Measurements from ENCODE around the gene TAP1. TPM values are rescaled to one million over a fixed set of nuclear protein-coding genes. Genes with fewer than 3 reads are reported as not detected.
"Not testable (repeated sequence)": the region's sequence is repeated elsewhere in the genome, so short reads cannot be mapped to it uniquely, and the experiment has no call there.

Gene TAP1
- total RNA-seq, 1 experiment from 2014 or later, result 13.6 TPM

DNA sequence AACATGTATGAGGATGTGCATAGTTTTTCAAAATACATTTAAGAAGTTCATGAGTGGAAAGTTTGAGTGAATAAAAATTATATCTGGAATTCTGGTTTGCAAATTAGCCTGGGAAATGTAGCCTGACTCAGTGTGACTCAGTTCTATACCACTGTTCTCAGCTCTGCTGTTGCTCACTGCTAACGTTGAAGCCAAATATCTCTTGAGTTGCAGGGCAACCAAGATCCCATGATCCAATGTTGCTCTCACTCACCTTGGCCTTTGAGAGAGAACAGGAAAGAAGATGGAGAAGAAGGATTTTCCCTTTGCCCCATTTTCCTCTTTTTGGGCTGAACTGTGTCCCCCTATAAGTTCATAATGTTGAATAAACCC is 29.4 kb upstream of the TAP1 start:
- DNase-seq (ENCODE audit: low spot score), result no peak
- Mint-ChIP-seq H3K4me1 (no peaks in the 10 kb centered on the region), H3K27ac (no peak overlapping the region), H3K27me3 (ENCODE audit: low read depth) (peaks cover 10% of the 10 kb centered on the region), H3K4me3 (no peak overlapping the region), H3K9me3 (no peaks in the 10 kb centered on the region; the same call in 1 of the 2 replicates), H3K36me3 (no peaks in the 10 kb centered on the region)
- ChIA-PET POLR2A (no interaction called here), CTCF (interaction anchor here (0.5 to 1.5 kb wide), 3 partner anchors 12 to 70 kb away, joined by 3 to 4 read pairs (median 3); partner anchors contain the start of gene HLA-DMA)
- no peak for TF ChIP-seq FOXJ3 (CRISPR knock-in tag; IDR thresholded peaks at IDR 0.05; ENCODE audit: borderline replicate concordance)
- TF ChIP-seq NFATC4 (CRISPR knock-in tag; IDR thresholded peaks at IDR 0.05), result no peak
- ATAC-seq, result no peak

DNA sequence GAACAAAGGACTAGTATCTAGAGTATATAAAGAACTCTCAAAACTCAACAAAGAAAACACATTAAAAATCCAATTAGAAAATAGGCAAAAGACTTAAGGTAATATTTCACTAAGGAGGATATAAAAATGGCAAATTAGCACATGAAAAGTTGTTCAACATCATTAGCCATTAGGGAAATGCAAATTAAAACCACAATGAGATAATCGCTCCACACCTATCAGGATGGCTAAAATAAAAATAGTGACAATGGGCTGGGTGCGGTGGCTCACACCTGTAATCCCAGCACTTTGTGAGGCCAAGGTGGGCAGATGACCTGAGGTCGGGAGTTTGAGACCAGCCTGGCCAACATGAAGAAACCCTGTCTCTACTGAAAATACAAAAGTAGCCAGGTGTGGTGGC is 27.5 kb upstream of the TAP1 start:
- H3K4me1 Mint-ChIP-seq; H3K9me3 Mint-ChIP-seq; POLR2A ChIA-PET; H3K27ac Mint-ChIP-seq; DNase-seq (ENCODE audit: low spot score); H3K4me3 Mint-ChIP-seq; H3K36me3 Mint-ChIP-seq; ATAC-seq: not testable (repeated sequence)
- CTCF ChIA-PET, result interaction anchor here (1.4 to 3.6 kb wide), 3 partner anchors 12 to 104 kb away, joined by 6 to 21 read pairs (median 8); partner anchors contain the start of gene TAP2
- H3K27me3 Mint-ChIP-seq (ENCODE audit: low read depth), result peaks cover 11% of the 10 kb centered on the region

DNA sequence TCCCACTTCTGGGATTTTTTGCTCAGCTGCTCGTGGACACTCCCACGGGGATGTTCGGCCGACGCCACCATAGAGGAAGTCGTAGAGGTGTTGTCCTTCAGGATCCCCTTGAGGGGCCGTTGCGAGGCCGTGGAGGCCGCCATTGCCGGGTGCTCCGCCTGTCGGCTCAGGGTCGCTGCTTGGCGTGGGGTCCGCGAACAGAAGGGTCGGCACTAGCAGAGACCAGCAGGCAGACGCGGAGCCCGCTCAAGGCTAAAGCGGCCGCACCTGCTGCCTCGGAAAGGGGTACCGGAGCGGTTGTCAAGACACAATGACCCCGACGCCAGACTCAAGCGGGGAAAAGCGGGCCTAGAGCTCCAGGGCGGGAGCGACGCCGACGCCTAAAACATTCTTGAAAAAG is 26.2 kb upstream of the TAP1 start:
- POLR2A ChIA-PET, result no interaction called here
- DNase-seq (ENCODE audit: low spot score), result no peak
- H3K4me3 Mint-ChIP-seq, result no peak overlapping the region
- H3K27me3 Mint-ChIP-seq (ENCODE audit: low read depth), result peaks cover 12% of the 10 kb centered on the region
- ATAC-seq, result no peak
- no peaks in the 10 kb centered on the region for H3K4me1 Mint-ChIP-seq
- no peak overlapping the region for H3K27ac Mint-ChIP-seq
- H3K36me3 Mint-ChIP-seq, result no peaks in the 10 kb centered on the region
- CTCF ChIA-PET, result interaction anchor here (1.4 to 3.6 kb wide), 5 partner anchors 11 to 105 kb away, joined by 3 to 21 read pairs (median 7); partner anchors contain the start of genes HLA-DMA, TAP1 and TAP2
- H3K9me3 Mint-ChIP-seq, result no peaks in the 10 kb centered on the region; the same call in 1 of the 2 replicates
- TF ChIP-seq, protein P1, sequence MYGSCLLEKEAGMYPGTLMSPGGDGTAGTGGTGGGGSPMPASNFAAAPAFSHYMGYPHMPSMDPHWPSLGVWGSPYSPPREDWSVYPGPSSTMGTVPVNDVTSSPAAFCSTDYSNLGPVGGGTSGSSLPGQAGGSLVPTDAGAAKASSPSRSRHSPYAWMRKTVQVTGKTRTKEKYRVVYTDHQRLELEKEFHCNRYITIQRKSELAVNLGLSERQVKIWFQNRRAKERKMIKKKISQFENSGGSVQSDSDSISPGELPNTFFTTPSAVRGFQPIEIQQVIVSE (CRISPR knock-in tag; IDR thresholded peaks at IDR 0.05; ENCODE audit: borderline replicate concordance), result no peak
- TF ChIP-seq, protein P2, sequence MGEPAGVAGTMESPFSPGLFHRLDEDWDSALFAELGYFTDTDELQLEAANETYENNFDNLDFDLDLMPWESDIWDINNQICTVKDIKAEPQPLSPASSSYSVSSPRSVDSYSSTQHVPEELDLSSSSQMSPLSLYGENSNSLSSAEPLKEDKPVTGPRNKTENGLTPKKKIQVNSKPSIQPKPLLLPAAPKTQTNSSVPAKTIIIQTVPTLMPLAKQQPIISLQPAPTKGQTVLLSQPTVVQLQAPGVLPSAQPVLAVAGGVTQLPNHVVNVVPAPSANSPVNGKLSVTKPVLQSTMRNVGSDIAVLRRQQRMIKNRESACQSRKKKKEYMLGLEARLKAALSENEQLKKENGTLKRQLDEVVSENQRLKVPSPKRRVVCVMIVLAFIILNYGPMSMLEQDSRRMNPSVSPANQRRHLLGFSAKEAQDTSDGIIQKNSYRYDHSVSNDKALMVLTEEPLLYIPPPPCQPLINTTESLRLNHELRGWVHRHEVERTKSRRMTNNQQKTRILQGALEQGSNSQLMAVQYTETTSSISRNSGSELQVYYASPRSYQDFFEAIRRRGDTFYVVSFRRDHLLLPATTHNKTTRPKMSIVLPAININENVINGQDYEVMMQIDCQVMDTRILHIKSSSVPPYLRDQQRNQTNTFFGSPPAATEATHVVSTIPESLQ (CRISPR knock-in tag; IDR thresholded peaks at IDR 0.05), result no peak
- TF ChIP-seq GTF2I (CRISPR knock-in tag; conservative IDR thresholded peaks at IDR 0.05) (no peak), MYBL2 (CRISPR knock-in tag; IDR thresholded peaks at IDR 0.05) (no peak), EMX1 (CRISPR knock-in tag; IDR thresholded peaks at IDR 0.05) (no peak), NFE2L1 (CRISPR knock-in tag; IDR thresholded peaks at IDR 0.05) (no peak), TEAD4 (CRISPR knock-in tag; IDR thresholded peaks at IDR 0.05) (no peak), OVOL2 (CRISPR knock-in tag; IDR thresholded peaks at IDR 0.05; ENCODE audit: borderline replicate concordance) (no peak), JUN (CRISPR knock-in tag; IDR thresholded peaks at IDR 0.05) (no peak), SOX15 (CRISPR knock-in tag; IDR thresholded peaks at IDR 0.05) (no peak), GRHL2 (CRISPR knock-in tag; IDR thresholded peaks at IDR 0.05; ENCODE audit: insufficient replicate concordance, severe bottlenecking) (no peak)
- TF ChIP-seq, protein P3, sequence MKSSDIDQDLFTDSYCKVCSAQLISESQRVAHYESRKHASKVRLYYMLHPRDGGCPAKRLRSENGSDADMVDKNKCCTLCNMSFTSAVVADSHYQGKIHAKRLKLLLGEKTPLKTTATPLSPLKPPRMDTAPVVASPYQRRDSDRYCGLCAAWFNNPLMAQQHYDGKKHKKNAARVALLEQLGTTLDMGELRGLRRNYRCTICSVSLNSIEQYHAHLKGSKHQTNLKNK (CRISPR knock-in tag; IDR thresholded peaks at IDR 0.05), result no peak
- TF ChIP-seq, protein P4, sequence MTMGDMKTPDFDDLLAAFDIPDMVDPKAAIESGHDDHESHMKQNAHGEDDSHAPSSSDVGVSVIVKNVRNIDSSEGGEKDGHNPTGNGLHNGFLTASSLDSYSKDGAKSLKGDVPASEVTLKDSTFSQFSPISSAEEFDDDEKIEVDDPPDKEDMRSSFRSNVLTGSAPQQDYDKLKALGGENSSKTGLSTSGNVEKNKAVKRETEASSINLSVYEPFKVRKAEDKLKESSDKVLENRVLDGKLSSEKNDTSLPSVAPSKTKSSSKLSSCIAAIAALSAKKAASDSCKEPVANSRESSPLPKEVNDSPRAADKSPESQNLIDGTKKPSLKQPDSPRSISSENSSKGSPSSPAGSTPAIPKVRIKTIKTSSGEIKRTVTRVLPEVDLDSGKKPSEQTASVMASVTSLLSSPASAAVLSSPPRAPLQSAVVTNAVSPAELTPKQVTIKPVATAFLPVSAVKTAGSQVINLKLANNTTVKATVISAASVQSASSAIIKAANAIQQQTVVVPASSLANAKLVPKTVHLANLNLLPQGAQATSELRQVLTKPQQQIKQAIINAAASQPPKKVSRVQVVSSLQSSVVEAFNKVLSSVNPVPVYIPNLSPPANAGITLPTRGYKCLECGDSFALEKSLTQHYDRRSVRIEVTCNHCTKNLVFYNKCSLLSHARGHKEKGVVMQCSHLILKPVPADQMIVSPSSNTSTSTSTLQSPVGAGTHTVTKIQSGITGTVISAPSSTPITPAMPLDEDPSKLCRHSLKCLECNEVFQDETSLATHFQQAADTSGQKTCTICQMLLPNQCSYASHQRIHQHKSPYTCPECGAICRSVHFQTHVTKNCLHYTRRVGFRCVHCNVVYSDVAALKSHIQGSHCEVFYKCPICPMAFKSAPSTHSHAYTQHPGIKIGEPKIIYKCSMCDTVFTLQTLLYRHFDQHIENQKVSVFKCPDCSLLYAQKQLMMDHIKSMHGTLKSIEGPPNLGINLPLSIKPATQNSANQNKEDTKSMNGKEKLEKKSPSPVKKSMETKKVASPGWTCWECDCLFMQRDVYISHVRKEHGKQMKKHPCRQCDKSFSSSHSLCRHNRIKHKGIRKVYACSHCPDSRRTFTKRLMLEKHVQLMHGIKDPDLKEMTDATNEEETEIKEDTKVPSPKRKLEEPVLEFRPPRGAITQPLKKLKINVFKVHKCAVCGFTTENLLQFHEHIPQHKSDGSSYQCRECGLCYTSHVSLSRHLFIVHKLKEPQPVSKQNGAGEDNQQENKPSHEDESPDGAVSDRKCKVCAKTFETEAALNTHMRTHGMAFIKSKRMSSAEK (CRISPR knock-in tag; IDR thresholded peaks at IDR 0.05; ENCODE audit: borderline replicate concordance), result no peak
- TF ChIP-seq, protein P5, sequence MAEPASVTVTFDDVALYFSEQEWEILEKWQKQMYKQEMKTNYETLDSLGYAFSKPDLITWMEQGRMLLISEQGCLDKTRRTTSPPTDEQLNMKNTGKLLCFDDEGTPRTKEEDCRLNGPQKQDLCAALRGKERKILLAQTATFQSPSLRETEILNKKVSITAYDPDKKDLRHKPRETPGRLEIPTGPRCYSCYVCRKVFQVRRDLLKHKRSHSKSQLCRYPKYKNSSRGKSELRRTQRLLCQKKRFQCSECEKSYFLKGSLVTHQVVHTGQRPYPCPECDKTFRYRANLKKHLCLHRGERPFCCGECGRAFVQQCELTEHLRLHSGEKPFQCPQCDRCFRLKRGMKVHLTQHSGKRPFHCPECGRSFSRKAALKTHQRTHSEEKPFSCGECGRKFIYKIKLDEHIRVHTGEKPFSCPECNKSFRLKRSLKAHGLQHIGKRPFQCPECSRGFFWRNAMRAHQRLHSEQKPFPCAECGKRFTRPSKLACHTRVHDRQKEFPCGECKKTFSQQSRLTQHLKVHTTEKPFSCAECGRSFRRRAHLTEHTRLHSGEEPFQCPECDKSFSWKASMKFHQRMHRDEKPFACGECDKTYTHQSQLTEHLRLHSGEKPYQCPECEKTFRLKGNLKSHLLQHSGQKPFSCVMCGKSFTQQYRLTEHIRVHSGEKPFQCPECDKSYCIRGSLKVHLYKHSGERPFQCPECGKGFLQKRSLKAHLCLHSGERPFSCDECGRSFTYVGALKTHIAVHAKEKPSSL (CRISPR knock-in tag; conservative IDR thresholded peaks at IDR 0.05), result no peak
- TF ChIP-seq, protein P6, sequence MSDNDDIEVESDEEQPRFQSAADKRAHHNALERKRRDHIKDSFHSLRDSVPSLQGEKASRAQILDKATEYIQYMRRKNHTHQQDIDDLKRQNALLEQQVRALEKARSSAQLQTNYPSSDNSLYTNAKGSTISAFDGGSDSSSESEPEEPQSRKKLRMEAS (CRISPR knock-in tag; IDR thresholded peaks at IDR 0.05), result no peak
- TF ChIP-seq, protein P7, sequence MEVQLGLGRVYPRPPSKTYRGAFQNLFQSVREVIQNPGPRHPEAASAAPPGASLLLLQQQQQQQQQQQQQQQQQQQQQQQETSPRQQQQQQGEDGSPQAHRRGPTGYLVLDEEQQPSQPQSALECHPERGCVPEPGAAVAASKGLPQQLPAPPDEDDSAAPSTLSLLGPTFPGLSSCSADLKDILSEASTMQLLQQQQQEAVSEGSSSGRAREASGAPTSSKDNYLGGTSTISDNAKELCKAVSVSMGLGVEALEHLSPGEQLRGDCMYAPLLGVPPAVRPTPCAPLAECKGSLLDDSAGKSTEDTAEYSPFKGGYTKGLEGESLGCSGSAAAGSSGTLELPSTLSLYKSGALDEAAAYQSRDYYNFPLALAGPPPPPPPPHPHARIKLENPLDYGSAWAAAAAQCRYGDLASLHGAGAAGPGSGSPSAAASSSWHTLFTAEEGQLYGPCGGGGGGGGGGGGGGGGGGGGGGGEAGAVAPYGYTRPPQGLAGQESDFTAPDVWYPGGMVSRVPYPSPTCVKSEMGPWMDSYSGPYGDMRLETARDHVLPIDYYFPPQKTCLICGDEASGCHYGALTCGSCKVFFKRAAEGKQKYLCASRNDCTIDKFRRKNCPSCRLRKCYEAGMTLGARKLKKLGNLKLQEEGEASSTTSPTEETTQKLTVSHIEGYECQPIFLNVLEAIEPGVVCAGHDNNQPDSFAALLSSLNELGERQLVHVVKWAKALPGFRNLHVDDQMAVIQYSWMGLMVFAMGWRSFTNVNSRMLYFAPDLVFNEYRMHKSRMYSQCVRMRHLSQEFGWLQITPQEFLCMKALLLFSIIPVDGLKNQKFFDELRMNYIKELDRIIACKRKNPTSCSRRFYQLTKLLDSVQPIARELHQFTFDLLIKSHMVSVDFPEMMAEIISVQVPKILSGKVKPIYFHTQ (CRISPR knock-in tag; IDR thresholded peaks at IDR 0.05), result no peak
- TF ChIP-seq, protein P8, sequence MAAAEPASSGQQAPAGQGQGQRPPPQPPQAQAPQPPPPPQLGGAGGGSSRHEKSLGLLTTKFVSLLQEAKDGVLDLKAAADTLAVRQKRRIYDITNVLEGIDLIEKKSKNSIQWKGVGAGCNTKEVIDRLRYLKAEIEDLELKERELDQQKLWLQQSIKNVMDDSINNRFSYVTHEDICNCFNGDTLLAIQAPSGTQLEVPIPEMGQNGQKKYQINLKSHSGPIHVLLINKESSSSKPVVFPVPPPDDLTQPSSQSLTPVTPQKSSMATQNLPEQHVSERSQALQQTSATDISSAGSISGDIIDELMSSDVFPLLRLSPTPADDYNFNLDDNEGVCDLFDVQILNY (CRISPR knock-in tag; IDR thresholded peaks at IDR 0.05), result no peak
